SK-N-SH (cell line): ENCODE measurements around the gene PDE4C. TPM values are rescaled to one million over a fixed set of nuclear protein-coding genes. Genes with fewer than 3 reads are reported as not detected.

Source experiments
- CTCF ChIA-PET: fragments of 300-600, 350-600 bp; formaldehyde crosslinking; extraction: SDS; loops from one replicate; lab custom pipeline; 2021; lab: Yijun Ruan, JAX
- POLR2A ChIA-PET: fragments of 350-600 bp; sonication (Branson Sonifier 250); formaldehyde crosslinking; extraction: SDS; loops from one replicate; lab custom pipeline; 2020; ENCODE audit warnings: antibody characterized with exemption, inconsistent platforms; lab: Yijun Ruan, JAX
- DNase-seq: peaks from one replicate; pipeline ENCODE4 v3.0.0; 2012
- H2AFZ ChIP-seq: fragments of 200-600 bp; sonication (generic); 2 replicates; pipeline ENCODE4 v1.8.1; 2016; ENCODE audit warnings: antibody characterized with exemption, mild to moderate bottlenecking, low read depth
- H3F3A ChIP-seq: fragments of 200-600 bp; sonication (generic); replicated peaks from 2 replicates; pipeline ENCODE3; 2016; ENCODE audit warnings: antibody characterized with exemption, mild to moderate bottlenecking; ENCODE audit not compliant: insufficient read depth
- H3K27ac ChIP-seq, 2 experiments: fragments of 200-500 bp in 1 of 2; fragments of 200-600 bp in 1 of 2; sonication (Bioruptor generic) in 1 of 2; sonication (generic), shearing (Covaris generic) in 1 of 2; 2 replicates each; pipeline versions ENCODE4 v1.5.1 to v1.6.1; 2014 to 2016; ENCODE audit warnings: low read depth in 2 of 2, inconsistent platforms in 1 of 2, low read length in 1 of 2, mild to moderate bottlenecking in 1 of 2, mixed read lengths in 1 of 2
- H3K27me3 ChIP-seq: fragments of 200-600 bp; sonication (generic), shearing (Covaris generic); 2 replicates; pipeline ENCODE4 v1.6.1; 2016; ENCODE audit warnings: mixed run types; ENCODE audit not compliant: insufficient read depth
- H3K36me3 ChIP-seq, 2 experiments: fragments of 200-500 bp in 1 of 2; fragments of 200-600 bp in 1 of 2; sonication (Bioruptor generic) in 1 of 2; sonication (generic) in 1 of 2; replicated peaks in 1 of 2; 2 replicates each; pipeline versions ENCODE3 to v1.5.1; 2014 to 2016; ENCODE audit warnings: low read length in 1 of 2, mild to moderate bottlenecking in 1 of 2; ENCODE audit not compliant: insufficient read depth in 2 of 2, control insufficient read depth in 1 of 2
- H3K4me1 ChIP-seq, 2 experiments: fragments of 200-500 bp in 1 of 2; fragments of 200-600 bp in 1 of 2; sonication (Bioruptor generic) in 1 of 2; sonication (generic), shearing (Covaris generic) in 1 of 2; 2 replicates each; pipeline versions ENCODE4 v1.5.1 to v1.6.1; 2014 to 2016; ENCODE audit warnings: low read depth in 1 of 2, low read length in 1 of 2, mixed run types in 1 of 2; ENCODE audit not compliant: insufficient read depth in 2 of 2, control insufficient read depth in 1 of 2
- H3K4me2 ChIP-seq: fragments of 200-600 bp; sonication (generic), shearing (Covaris generic); 2 replicates; pipeline ENCODE4 v1.6.1; 2017; ENCODE audit warnings: mixed run types
- H3K4me3 ChIP-seq, 2 experiments: fragments of 200-500 bp in 1 of 2; fragments of 200-600 bp in 1 of 2; sonication (Bioruptor generic) in 1 of 2; sonication (generic), shearing (Covaris generic) in 1 of 2; 2 replicates each; pipeline versions ENCODE4 v1.5.1 to v1.8.1; 2014 to 2016; ENCODE audit warnings: low read depth in 2 of 2, inconsistent platforms in 1 of 2, low read length in 1 of 2, mild to moderate bottlenecking in 1 of 2, mixed read lengths in 1 of 2, moderate library complexity in 1 of 2
- H3K79me2 ChIP-seq: fragments of 200-600 bp; sonication (generic); 2 replicates; pipeline ENCODE4 v1.8.1; 2017; ENCODE audit warnings: mild to moderate bottlenecking; ENCODE audit not compliant: insufficient read depth
- H3K9ac ChIP-seq: fragments of 200-600 bp; sonication (generic); 2 replicates; pipeline ENCODE4 v1.6.1; 2017; ENCODE audit warnings: mixed run types
- H3K9me2 ChIP-seq: fragments of 200-600 bp; sonication (generic); 2 replicates; pipeline ENCODE4 v1.6.1; 2017; ENCODE audit warnings: mixed run types
- H3K9me3 ChIP-seq: fragments of 200-600 bp; sonication (generic); 2 replicates; pipeline ENCODE4 v1.6.1; 2017; ENCODE audit warnings: mixed run types, mild to moderate bottlenecking, moderate library complexity
- H4K20me1 ChIP-seq: fragments of 200-600 bp; sonication (generic); 2 replicates; pipeline ENCODE4 v1.6.1; 2017; ENCODE audit warnings: mild to moderate bottlenecking, mixed run types; ENCODE audit not compliant: insufficient read depth
- EZH2phosphoT487 ChIP-seq: fragments of 200-600 bp; sonication (generic); IDR thresholded peaks from 2 replicates; pipeline ENCODE4 v1.6.1; 2017; ENCODE audit warnings: low read depth, mixed run types, mild to moderate bottlenecking, antibody characterized with exemption, moderate library complexity, borderline replicate concordance
- FOXM1 ChIP-seq: IDR thresholded peaks from 2 replicates; pipeline ENCODE4 v1.4.0; 2012; ENCODE audit warnings: low read depth, mild to moderate bottlenecking
- MAX ChIP-seq: IDR thresholded peaks from 2 replicates; pipeline ENCODE4 v1.4.0; 2012; ENCODE audit warnings: low read depth
- REST ChIP-seq: IDR thresholded peaks from 2 replicates; pipeline ENCODE4 v1.6.1; 2012; ENCODE audit warnings: mild to moderate bottlenecking, low read depth, low read length, moderate library complexity
- SIN3A ChIP-seq: IDR thresholded peaks from 2 replicates; pipeline ENCODE4 v1.6.1; 2012; ENCODE audit warnings: low read depth, mild to moderate bottlenecking, low read length, moderate library complexity, borderline replicate concordance
- YY1 ChIP-seq: IDR thresholded peaks from 2 replicates; pipeline ENCODE4 v1.4.0; 2012; ENCODE audit warnings: low read depth, mild to moderate bottlenecking
- WGBS: methylation state at CpG from one replicate; pipeline ENCODE4 v1.1.6; 2017; ENCODE audit warnings: low lambda C conversion rate; 5-methylcytosine and 5-hydroxymethylcytosine counted together
- polyA plus RNA-seq, 3 experiments: library from polyadenylated mRNA; depleted of rRNA; stranded (reverse); fragments of >200 nt; gene quantifications; 2 replicates each; pipeline ENCODE4 v1.2.3, GENCODE V29; 2012

PDE4C gene
- polyA plus RNA-seq, 1 of the 3 experiments (the other 2 are of a cell fraction) = 0.36 TPM

- POLR2A ChIA-PET = interaction anchor here (0.9 to 1.8 kb wide), 4 partner anchors 9 to 183 kb away, joined by 3 to 7 read pairs (median 4); no protein-coding TSS in a partner anchor
- DNase-seq = peak; percentile 83
Observed at GRCh38 chr19:18233224-18233825, 7.1 kb upstream of the PDE4C start.

More at GRCh38 chr19:18233224-18233825, 7.1 kb upstream of the PDE4C start:
- no peaks in the 10 kb centered on the region for H3K9me2 ChIP-seq
- TF ChIP-seq YY1 = no peak
- TF ChIP-seq EZH2phosphoT487 = no peak
- peak; percentile 98 for TF ChIP-seq REST
- TF ChIP-seq FOXM1 = no peak
- TF ChIP-seq SIN3A = peak; percentile 83; the same call in 1 of the 2 replicates
- TF ChIP-seq MAX = 0 out of 2 replicates have a peak, but pooled peaks have one; percentile 23
- no peaks in the 10 kb centered on the region for H3K9me3 ChIP-seq
- no peak overlapping the region for H2AFZ ChIP-seq
- H3K27me3 ChIP-seq = no peaks in the 10 kb centered on the region
- 29% methylated on average over 33 of the region's 37 CpGs for WGBS
- no peaks in the 10 kb centered on the region for H3K79me2 ChIP-seq
- CTCF ChIA-PET = interaction anchor here (0.7 to 4.6 kb wide), 17 partner anchors 11 to 941 kb away, joined by 3 to 82 read pairs (median 8); partner anchors contain the start of genes LSM4, MPV17L2, RAB3A and SSBP4
- peaks cover 0 to 11% of the 10 kb centered on the region in 2 experiments; a peak in 1 of 4 replicates for H3K4me1 ChIP-seq
- no peaks in the 10 kb centered on the region for H3F3A ChIP-seq
- peak overlapping the region; percentile 35 to 42; a peak in 3 of 4 replicates for H3K4me3 ChIP-seq
- no peak overlapping the region; a peak in 1 of 4 replicates for H3K27ac ChIP-seq
- H3K36me3 ChIP-seq = no peaks in the 10 kb centered on the region
- H3K4me2 ChIP-seq = no peak overlapping the region; the same call in 1 of the 2 replicates
- H3K9ac ChIP-seq = no peak overlapping the region
- no peaks in the 10 kb centered on the region for H4K20me1 ChIP-seq
